ENCODE data around the gene TRIM47. TPM values are rescaled to one million over a fixed set of nuclear protein-coding genes. Genes with fewer than 3 reads are reported as not detected.
A peak's percentile ranks its signal among the peaks of the same experiment; 100 is the strongest.

Gene TRIM47
- total RNA-seq, 1 donor from 2014 or later, result 56.5 TPM

DNA sequence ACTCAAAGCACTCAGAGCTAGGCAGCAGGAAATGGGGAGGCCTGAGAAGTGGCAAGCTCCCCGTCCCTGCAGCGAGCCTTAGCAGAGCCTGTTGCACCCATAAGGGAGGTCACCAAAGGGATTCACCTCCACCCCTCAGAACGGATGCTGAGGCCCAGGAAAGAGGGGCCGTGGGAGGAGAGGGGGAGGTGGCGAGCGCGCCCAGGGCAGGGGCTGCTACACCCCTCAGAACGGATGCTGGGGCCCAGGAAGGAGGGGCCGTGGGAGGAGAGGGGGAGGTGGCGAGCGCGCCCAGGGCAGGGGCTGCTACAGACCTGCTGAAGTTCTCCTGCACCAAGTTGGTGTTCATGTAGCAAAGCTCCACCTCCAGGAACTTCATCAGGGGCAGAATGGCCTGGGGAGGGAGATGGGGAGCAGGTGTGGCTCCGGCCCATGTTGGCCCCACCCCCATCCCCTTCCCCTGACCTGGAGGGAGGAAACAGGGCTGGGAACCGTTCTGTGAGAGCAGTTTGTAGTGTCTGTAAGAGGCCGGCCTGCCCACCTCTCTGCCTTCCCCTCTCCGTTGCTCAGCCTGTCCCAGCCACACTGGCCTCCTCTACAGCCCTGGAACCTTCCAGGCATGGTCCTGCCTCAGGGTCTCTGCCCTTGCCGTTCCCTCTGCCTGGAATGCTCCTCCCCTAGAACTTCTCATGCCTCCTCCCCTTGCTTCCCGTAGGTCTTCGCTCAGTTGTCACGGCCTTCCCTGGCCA, 45.6 kb downstream of the TRIM47 start:
- no peak overlapping the region for H3K4me3 ChIP-seq (ENCODE audit: low read depth, low read length)
- no peaks in the 10 kb centered on the region for H3K36me3 ChIP-seq (ENCODE audit: control insufficient read depth, insufficient read depth, low read length)
- TF ChIP-seq, protein P1, sequence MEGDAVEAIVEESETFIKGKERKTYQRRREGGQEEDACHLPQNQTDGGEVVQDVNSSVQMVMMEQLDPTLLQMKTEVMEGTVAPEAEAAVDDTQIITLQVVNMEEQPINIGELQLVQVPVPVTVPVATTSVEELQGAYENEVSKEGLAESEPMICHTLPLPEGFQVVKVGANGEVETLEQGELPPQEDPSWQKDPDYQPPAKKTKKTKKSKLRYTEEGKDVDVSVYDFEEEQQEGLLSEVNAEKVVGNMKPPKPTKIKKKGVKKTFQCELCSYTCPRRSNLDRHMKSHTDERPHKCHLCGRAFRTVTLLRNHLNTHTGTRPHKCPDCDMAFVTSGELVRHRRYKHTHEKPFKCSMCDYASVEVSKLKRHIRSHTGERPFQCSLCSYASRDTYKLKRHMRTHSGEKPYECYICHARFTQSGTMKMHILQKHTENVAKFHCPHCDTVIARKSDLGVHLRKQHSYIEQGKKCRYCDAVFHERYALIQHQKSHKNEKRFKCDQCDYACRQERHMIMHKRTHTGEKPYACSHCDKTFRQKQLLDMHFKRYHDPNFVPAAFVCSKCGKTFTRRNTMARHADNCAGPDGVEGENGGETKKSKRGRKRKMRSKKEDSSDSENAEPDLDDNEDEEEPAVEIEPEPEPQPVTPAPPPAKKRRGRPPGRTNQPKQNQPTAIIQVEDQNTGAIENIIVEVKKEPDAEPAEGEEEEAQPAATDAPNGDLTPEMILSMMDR (IDR thresholded peaks at IDR 0.05; ENCODE audit: insufficient read depth, low read length, poor library complexity, severe bottlenecking), result no peak
- DNase-seq (ENCODE audit: low read depth), result no peak
- H3K27me3 ChIP-seq (ENCODE audit: control insufficient read depth, insufficient read depth, low read length), result no peaks in the 10 kb centered on the region

DNA sequence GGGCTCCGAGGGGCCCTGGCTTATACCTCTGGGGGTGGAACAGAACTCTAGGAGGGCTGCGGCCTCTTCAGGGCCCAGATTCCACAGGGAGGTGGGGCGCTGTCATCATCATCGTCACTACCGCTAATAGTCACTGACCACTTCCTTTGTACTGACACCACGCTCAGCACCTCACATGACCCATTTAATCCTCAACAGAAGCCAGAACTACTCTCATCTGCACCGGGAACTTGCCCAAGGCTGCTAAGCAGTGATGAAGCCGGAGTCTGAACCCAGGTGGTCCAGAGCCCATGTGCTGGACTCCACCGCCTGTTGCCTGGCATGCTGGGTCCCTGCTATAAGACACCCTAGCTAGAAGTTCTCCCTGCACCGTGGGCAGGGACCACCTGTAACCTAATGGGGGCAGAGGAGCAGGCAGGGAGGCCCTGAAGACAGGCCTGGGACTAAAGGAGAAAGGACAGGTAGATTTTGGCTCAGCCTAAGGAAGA, 46.2 kb downstream of the TRIM47 start:
- H3K27me3 ChIP-seq (ENCODE audit: control insufficient read depth, insufficient read depth, low read length), result no peaks in the 10 kb centered on the region
- TF ChIP-seq, protein P1 (IDR thresholded peaks at IDR 0.05; ENCODE audit: insufficient read depth, low read length, poor library complexity, severe bottlenecking), result no peak
- DNase-seq (ENCODE audit: low read depth), result peak; percentile 49
- H3K4me3 ChIP-seq (ENCODE audit: low read depth, low read length), result no peak overlapping the region
- H3K36me3 ChIP-seq (ENCODE audit: control insufficient read depth, insufficient read depth, low read length), result no peaks in the 10 kb centered on the region

DNA sequence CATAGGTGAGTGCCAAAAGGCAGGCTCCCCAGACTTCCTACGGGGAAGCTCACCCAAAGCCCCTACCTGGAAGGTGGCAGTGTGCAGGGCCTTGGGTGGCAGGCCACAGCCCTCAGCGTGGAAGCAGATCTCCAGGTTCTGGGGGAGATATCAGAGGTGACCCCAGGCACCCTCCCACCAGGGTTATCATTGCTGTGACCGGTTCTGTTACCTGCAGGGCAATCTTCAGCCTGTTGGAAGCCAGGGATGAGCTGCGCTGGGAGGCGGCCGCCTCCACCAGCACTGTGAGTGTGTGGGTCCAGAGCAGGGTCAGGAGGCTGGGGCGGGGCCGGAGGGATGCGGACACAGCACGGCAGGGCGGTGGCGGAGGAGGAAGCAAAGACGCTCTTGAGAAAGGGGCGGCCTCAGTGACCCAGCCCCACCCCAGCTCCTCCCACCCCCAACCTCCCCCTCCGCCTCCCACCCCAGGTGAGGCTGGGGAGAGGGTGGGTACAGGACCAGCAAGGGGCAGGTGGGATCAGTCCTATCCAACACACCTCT, 47.3 kb downstream of the TRIM47 start:
- TF ChIP-seq, protein P1 (IDR thresholded peaks at IDR 0.05; ENCODE audit: insufficient read depth, low read length, poor library complexity, severe bottlenecking), result no peak
- no peaks in the 10 kb centered on the region for H3K27me3 ChIP-seq (ENCODE audit: control insufficient read depth, insufficient read depth, low read length)
- no peaks in the 10 kb centered on the region for H3K36me3 ChIP-seq (ENCODE audit: control insufficient read depth, insufficient read depth, low read length)
- no peak overlapping the region for H3K4me3 ChIP-seq (ENCODE audit: low read depth, low read length)
- DNase-seq (ENCODE audit: low read depth), result no peak

DNA sequence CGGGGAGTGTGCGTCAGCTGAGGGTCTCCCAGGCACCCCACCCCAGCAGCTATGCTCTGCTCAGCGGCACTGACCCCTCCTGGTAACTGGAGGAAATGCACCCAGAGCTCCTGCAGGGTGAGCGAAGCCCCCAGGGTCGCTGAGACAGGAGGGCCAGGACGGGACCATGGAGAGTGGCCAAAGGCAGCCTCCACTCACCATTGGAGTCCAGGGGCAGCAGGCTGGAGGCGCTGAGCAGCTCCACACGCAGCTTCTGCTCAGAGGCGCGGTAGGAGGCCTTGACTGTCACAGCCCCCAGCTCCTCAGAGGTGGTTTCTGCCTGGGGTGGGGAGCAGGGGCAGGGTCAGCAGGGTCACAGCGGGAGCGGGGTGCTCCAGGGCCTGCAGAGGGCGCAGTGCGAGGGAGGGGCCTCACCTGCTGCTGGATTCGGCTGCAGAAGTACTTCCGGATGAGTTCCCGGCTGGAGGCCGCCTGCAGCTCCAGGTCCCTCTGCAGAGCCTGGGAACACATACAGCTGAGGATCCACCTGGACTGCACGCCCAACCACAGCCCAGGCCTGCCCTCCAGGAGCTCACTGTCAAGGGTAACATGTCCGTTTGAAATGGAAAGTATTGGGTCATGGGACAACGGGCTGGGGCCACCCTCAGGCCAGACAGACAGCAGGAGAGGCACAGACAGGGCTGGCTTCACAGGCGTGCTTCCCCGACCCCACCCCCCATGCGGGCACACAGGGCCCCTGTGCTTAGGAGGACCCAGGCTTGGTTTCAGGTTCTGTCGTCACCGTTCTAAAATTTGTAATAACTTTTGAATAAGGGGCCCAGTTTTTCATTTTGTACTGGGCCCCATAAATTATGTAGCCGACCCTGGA, 48.0 kb downstream of the TRIM47 start:
- no peak for DNase-seq (ENCODE audit: low read depth)
- TF ChIP-seq, protein P1 (IDR thresholded peaks at IDR 0.05; ENCODE audit: insufficient read depth, low read length, poor library complexity, severe bottlenecking), result peak; percentile 52
- H3K27me3 ChIP-seq (ENCODE audit: control insufficient read depth, insufficient read depth, low read length), result no peaks in the 10 kb centered on the region
- no peaks in the 10 kb centered on the region for H3K36me3 ChIP-seq (ENCODE audit: control insufficient read depth, insufficient read depth, low read length)
- H3K4me3 ChIP-seq (ENCODE audit: low read depth, low read length), result no peak overlapping the region

DNA sequence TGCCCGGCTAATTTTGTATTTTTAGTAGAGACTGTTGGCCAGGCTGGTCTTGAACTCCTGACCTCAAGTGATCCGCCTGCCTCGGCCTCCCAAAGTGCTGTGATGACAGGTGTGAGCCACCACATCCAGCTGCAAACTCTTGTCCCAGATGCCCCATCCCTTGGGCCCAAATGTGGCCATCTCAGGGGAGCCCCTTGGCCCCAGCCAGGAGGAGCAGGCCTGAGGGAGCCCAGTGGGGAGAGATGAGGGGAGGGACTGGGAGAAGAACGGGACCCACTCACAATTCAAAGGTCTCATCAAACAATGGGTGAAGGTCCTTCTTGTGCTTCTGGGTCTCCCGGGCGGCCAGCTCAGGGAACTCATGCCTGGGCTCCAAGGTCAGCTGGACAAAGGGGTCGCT, 48.6 kb downstream of the TRIM47 start:
- no peak overlapping the region for H3K4me3 ChIP-seq (ENCODE audit: low read depth, low read length)
- H3K36me3 ChIP-seq (ENCODE audit: control insufficient read depth, insufficient read depth, low read length), result no peaks in the 10 kb centered on the region
- DNase-seq (ENCODE audit: low read depth), result no peak
- no peaks in the 10 kb centered on the region for H3K27me3 ChIP-seq (ENCODE audit: control insufficient read depth, insufficient read depth, low read length)
- TF ChIP-seq, protein P1 (IDR thresholded peaks at IDR 0.05; ENCODE audit: insufficient read depth, low read length, poor library complexity, severe bottlenecking), result no peak

Measured in kidney epithelial cell (primary cell).